Measurements from ENCODE around the gene CUX1. TPM values are rescaled to one million over a fixed set of nuclear protein-coding genes. Genes with fewer than 3 reads are reported as not detected.

Gene CUX1
- total RNA-seq, 1 experiment from 2014 or later = 116 TPM

DNA sequence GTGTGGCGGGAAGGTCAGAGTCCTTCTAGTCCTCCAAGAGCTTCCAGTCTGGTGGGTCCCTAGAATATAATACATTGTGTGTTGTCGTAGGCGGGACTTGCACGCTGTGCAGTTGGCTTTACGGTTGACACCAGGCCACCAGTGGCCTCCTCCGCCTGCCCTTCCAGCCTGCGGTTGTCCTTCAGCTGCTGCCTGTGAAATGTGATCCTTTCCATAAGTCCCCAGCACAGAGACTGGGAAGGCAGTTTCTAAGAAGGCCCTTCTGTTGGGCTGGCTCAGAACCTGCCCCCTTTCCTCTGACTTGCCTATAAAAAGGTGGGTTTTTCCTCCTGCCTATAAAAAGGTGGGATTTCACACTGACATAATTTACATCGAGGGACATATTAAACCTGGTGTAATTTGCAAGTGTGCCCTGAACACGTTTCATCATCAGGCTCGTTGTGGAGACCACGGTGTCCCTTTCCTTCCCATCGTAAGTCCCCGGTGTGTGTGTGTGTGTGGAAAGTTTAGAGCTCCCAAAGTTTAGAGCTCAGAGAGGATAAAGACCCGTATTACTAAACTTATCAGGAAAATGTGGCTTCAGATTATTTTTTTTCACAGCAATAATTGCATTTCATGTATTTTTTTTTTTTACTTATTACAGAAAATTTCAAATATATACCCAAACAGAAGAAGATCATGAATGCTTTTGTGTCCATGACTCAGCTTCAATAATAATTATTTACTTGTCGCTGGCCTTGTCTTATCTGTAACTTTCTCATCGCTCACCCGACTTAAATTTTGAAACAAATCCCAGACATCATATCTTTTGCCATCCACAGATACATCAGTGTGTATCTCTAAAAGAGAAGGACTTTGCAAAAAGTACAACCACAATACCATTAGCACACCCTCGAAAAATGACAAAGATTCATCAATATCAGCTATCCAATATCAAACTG lies 45.1 kb downstream of the CUX1 start:
- H3K9me3 Mint-ChIP-seq (ENCODE audit: unreplicated experiment) = no peaks in the 10 kb centered on the region
- ChIA-PET CTCF (no interaction called here), POLR2A (interaction anchor here (0.7 kb wide), 1 partner anchor 194 kb away, joined by 5 read pairs; no protein-coding TSS in a partner anchor)
- Histone ChIP-seq H3K4me1 (peaks cover 16% of the 10 kb centered on the region; the same call in 1 of the 2 replicates), H3K4me3 (ENCODE audit: low read depth, low read length) (no peak overlapping the region), H3K36me3 (ENCODE audit: control insufficient read depth, insufficient read depth, low read length) (no peaks in the 10 kb centered on the region), H3K9me3 (no peaks in the 10 kb centered on the region), H3K27me3 (replicated peaks; ENCODE audit: control insufficient read depth, insufficient read depth, low read length) (no peaks in the 10 kb centered on the region)
- peak overlapping the region; percentile 19 for H3K27ac Mint-ChIP-seq (ENCODE audit: unreplicated experiment)
- TF ChIP-seq, protein P1, sequence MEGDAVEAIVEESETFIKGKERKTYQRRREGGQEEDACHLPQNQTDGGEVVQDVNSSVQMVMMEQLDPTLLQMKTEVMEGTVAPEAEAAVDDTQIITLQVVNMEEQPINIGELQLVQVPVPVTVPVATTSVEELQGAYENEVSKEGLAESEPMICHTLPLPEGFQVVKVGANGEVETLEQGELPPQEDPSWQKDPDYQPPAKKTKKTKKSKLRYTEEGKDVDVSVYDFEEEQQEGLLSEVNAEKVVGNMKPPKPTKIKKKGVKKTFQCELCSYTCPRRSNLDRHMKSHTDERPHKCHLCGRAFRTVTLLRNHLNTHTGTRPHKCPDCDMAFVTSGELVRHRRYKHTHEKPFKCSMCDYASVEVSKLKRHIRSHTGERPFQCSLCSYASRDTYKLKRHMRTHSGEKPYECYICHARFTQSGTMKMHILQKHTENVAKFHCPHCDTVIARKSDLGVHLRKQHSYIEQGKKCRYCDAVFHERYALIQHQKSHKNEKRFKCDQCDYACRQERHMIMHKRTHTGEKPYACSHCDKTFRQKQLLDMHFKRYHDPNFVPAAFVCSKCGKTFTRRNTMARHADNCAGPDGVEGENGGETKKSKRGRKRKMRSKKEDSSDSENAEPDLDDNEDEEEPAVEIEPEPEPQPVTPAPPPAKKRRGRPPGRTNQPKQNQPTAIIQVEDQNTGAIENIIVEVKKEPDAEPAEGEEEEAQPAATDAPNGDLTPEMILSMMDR (IDR thresholded peaks at IDR 0.05; ENCODE audit: insufficient read depth in 1 of 2, low read depth in 1 of 2, low read length in 1 of 2, severe bottlenecking in 1 of 2, unreplicated experiment in 1 of 2) = no peak
- H3K36me3 Mint-ChIP-seq (ENCODE audit: insufficient read depth, unreplicated experiment) = peaks cover 59% of the 10 kb centered on the region
- H3K4me1 Mint-ChIP-seq (ENCODE audit: low read depth, unreplicated experiment) = peaks cover 24% of the 10 kb centered on the region
- no peaks in the 10 kb centered on the region for H3K27me3 Mint-ChIP-seq (ENCODE audit: insufficient read depth, unreplicated experiment)
- H3K4me3 Mint-ChIP-seq (ENCODE audit: unreplicated experiment) = no peak overlapping the region
- no peak for DNase-seq
- intact Hi-C loops (cut with micrococcal nuclease; ENCODE audit: unreplicated experiment) = no loop called here
- no TSS peak for BruUV-seq (replicated peaks)

DNA sequence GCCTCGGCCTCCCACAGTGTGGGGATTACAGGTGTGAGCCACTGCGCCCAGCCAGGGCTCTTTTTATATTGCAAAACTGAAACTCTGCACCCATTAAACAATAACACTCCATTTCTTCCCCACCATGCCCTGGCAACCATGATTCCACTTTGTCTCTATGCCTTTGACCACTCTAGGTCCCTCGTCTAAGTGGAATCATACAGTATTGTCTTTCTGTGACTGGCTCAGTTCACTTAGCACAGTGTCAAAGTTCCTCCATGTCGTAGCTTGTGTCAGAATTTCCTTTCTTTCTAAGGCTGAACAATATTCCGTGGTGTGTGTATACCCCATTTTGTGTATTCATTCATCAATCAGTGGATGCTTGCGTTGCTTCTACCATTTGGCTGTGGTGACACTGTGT lies 46.2 kb downstream of the CUX1 start:
- H3K27me3 Mint-ChIP-seq (ENCODE audit: insufficient read depth, unreplicated experiment) = no peaks in the 10 kb centered on the region
- no peaks in the 10 kb centered on the region for H3K9me3 Mint-ChIP-seq (ENCODE audit: unreplicated experiment)
- no peaks in the 10 kb centered on the region for H3K36me3 ChIP-seq (ENCODE audit: control insufficient read depth, insufficient read depth, low read length)
- intact Hi-C loops (cut with micrococcal nuclease; ENCODE audit: unreplicated experiment) = no loop called here
- H3K27me3 ChIP-seq (replicated peaks; ENCODE audit: control insufficient read depth, insufficient read depth, low read length) = no peaks in the 10 kb centered on the region
- H3K36me3 Mint-ChIP-seq (ENCODE audit: insufficient read depth, unreplicated experiment) = peaks cover 69% of the 10 kb centered on the region
- BruUV-seq (replicated peaks) = no TSS peak
- peaks cover 22% of the 10 kb centered on the region for H3K4me1 ChIP-seq
- no peak for DNase-seq
- H3K4me3 ChIP-seq (ENCODE audit: low read depth, low read length) = no peak overlapping the region
- no peak overlapping the region for H3K4me3 Mint-ChIP-seq (ENCODE audit: unreplicated experiment)
- TF ChIP-seq, protein P1 (IDR thresholded peaks at IDR 0.05; ENCODE audit: insufficient read depth in 1 of 2, low read depth in 1 of 2, low read length in 1 of 2, severe bottlenecking in 1 of 2, unreplicated experiment in 1 of 2) = no peak
- CTCF ChIA-PET = no interaction called here
- POLR2A ChIA-PET = no interaction called here
- peak overlapping the region; percentile 19 for H3K27ac Mint-ChIP-seq (ENCODE audit: unreplicated experiment)
- no peaks in the 10 kb centered on the region for H3K9me3 ChIP-seq
- peaks cover 30% of the 10 kb centered on the region for H3K4me1 Mint-ChIP-seq (ENCODE audit: low read depth, unreplicated experiment)

DNA sequence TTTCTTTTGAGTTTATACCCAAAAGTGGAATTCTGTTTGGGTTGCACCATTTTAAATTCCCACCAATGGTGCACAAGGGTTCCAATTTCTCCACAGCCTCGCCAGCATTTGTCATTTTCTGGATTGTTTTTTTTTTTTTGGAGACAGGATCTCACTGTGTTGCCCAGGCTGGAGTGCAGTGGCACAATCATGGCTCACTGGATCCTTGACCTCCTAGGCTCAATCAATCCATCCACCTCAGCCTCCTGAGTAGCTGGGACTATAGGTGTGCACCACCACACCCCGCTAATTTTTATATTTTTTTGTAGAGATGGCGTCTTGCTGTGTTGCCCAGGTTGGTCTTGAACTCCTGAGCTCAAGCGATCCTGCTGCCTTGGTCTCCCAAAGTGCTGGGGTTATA lies 46.6 kb downstream of the CUX1 start:
- H3K4me1 Mint-ChIP-seq (ENCODE audit: low read depth, unreplicated experiment) = peaks cover 34% of the 10 kb centered on the region
- Histone ChIP-seq H3K36me3 (ENCODE audit: control insufficient read depth, insufficient read depth, low read length) (no peaks in the 10 kb centered on the region), H3K4me1 (peaks cover 23% of the 10 kb centered on the region), H3K4me3 (ENCODE audit: low read depth, low read length) (no peak overlapping the region), H3K27me3 (replicated peaks; ENCODE audit: control insufficient read depth, insufficient read depth, low read length) (no peaks in the 10 kb centered on the region), H3K9me3 (no peaks in the 10 kb centered on the region)
- DNase-seq = no peak
- no peaks in the 10 kb centered on the region for H3K9me3 Mint-ChIP-seq (ENCODE audit: unreplicated experiment)
- H3K4me3 Mint-ChIP-seq (ENCODE audit: unreplicated experiment) = no peak overlapping the region
- intact Hi-C loops (cut with micrococcal nuclease; ENCODE audit: unreplicated experiment) = no loop called here
- peaks cover 74% of the 10 kb centered on the region for H3K36me3 Mint-ChIP-seq (ENCODE audit: insufficient read depth, unreplicated experiment)
- TF ChIP-seq, protein P1 (IDR thresholded peaks at IDR 0.05; ENCODE audit: insufficient read depth in 1 of 2, low read depth in 1 of 2, low read length in 1 of 2, severe bottlenecking in 1 of 2, unreplicated experiment in 1 of 2) = no peak
- ChIA-PET POLR2A (no interaction called here), CTCF (no interaction called here)
- H3K27ac Mint-ChIP-seq (ENCODE audit: unreplicated experiment) = peak overlapping the region; percentile 19
- no TSS peak for BruUV-seq (replicated peaks)
- no peaks in the 10 kb centered on the region for H3K27me3 Mint-ChIP-seq (ENCODE audit: insufficient read depth, unreplicated experiment)

All from Caco-2 (cell line).